GM19397 (cell line): ENCODE results near the gene HBA1.
"Not testable (repeated sequence)": the region's sequence is repeated elsewhere in the genome, so short reads cannot be mapped to it uniquely, and the experiment has no call there.

Experiments
- ATAC-seq: cut with Tn5 transposase; IDR thresholded peaks from one replicate; pipeline ENCODE4 v1.9.1; 2021; ENCODE audit warnings: mild to moderate bottlenecking, moderate library complexity; ENCODE audit not compliant: unreplicated experiment

The HBA1 gene

GRCh38 chr16:159136-159849 lies 17.2 kb upstream of the HBA1 start:
- no peak for ATAC-seq

GRCh38 chr16:160242-160641 lies 16.2 kb upstream of the HBA1 start:
- not testable (repeated sequence) for ATAC-seq

GRCh38 chr16:160691-161190 lies 15.7 kb upstream of the HBA1 start:
- no peak for ATAC-seq

- no peak for ATAC-seq
Observed at GRCh38 chr16:162271-162991, 14.0 kb upstream of the HBA1 start.

GRCh38 chr16:163139-163538 lies 13.3 kb upstream of the HBA1 start:
- ATAC-seq, result not testable (repeated sequence)

- ATAC-seq, result not testable (repeated sequence)
Observed at GRCh38 chr16:163696-164095, 12.8 kb upstream of the HBA1 start.

- not testable (repeated sequence) for ATAC-seq
Observed at GRCh38 chr16:164134-164823, 12.2 kb upstream of the HBA1 start.

- ATAC-seq, result no peak
Observed at GRCh38 chr16:164827-165538, 11.5 kb upstream of the HBA1 start.

- ATAC-seq, result no peak
Observed at GRCh38 chr16:165539-166374, 10.7 kb upstream of the HBA1 start, which contains the start of gene HBM. TSS of gene HBM (plus strand) at chr16:165978. CDS start at chr16:165998, 20 bp downstream.

GRCh38 chr16:166375-167121 lies 9.9 kb upstream of the HBA1 start:
- no peak for ATAC-seq

GRCh38 chr16:167122-167690 lies 9.3 kb upstream of the HBA1 start:
- ATAC-seq, result no peak

- no peak for ATAC-seq
Observed at GRCh38 chr16:168424-168823, 8.1 kb upstream of the HBA1 start.

- ATAC-seq, result no peak
Observed at GRCh38 chr16:169014-169413, 7.5 kb upstream of the HBA1 start.

- not testable (repeated sequence) for ATAC-seq
Observed at GRCh38 chr16:170088-170507, 6.4 kb upstream of the HBA1 start.

- no peak for ATAC-seq
Observed at GRCh38 chr16:170788-171187, 5.7 kb upstream of the HBA1 start.

GRCh38 chr16:172374-172941 lies 4.0 kb upstream of the HBA1 start, which contains the start of gene HBA2:
TSS of gene HBA2 (plus strand) at chr16:172876. CDS start at chr16:172913, 37 bp downstream.
- not testable (repeated sequence) for ATAC-seq

- ATAC-seq, result not testable (repeated sequence)
Observed at GRCh38 chr16:173211-173854, 3.1 kb upstream of the HBA1 start.
